K562 (cell line): Measurements from ENCODE around the gene SERPIND1. TPM values are rescaled to one million over a fixed set of nuclear protein-coding genes. Genes with fewer than 3 reads are reported as not detected.

ENCODE experiments used
- DPF2 ChIP-seq: fragments of 450-650 bp; IDR thresholded peaks from 2 replicates; pipeline ENCODE4 v1.6.1; 2016
- HMG20A ChIP-seq: fragments of 450-650 bp; formaldehyde crosslinking; conservative IDR thresholded peaks from 2 replicates; pipeline ENCODE4 v1.4.0; 2020; ENCODE audit warnings: mild to moderate bottlenecking, mixed read lengths
- JUNB ChIP-seq: fragments of 450-650 bp; formaldehyde crosslinking; conservative IDR thresholded peaks from 2 replicates; pipeline ENCODE4 v1.4.0; 2020; ENCODE audit warnings: mild to moderate bottlenecking
- KAT7 ChIP-seq: sonication (generic); formaldehyde crosslinking; IDR thresholded peaks from 2 replicates; pipeline ENCODE4 v1.8.0; 2022; ENCODE audit warnings: missing genetic modification reagents, mild to moderate bottlenecking, borderline replicate concordance
- MED1 ChIP-seq: sonication (generic); formaldehyde crosslinking; IDR thresholded peaks from 2 replicates; pipeline ENCODE4 v1.8.1; 2023; ENCODE audit warnings: missing genetic modification reagents, borderline replicate concordance
- MYBL2 ChIP-seq, 2 experiments: fragments of 450-650 bp in 1 of 2; sonication (generic) in 1 of 2; formaldehyde crosslinking in 1 of 2; IDR thresholded peaks; 2 replicates each; pipeline versions ENCODE4 v1.6.1 to v1.8.1; 2017 to 2022; ENCODE audit warnings: borderline replicate concordance in 1 of 2, inconsistent platforms in 1 of 2, low read depth in 1 of 2, mild to moderate bottlenecking in 1 of 2, missing genetic modification reagents in 1 of 2, moderate library complexity in 1 of 2
- NFIC ChIP-seq: fragments of 450-650 bp; IDR thresholded peaks from 2 replicates; pipeline ENCODE4 v1.6.1; 2017; ENCODE audit warnings: mild to moderate bottlenecking, inconsistent platforms
- PHB ChIP-seq: fragments of 250-450 bp; sonication (Bioruptor Pico); IDR thresholded peaks from 2 replicates; pipeline ENCODE4 v1.5.0; 2021
- POLR2A ChIP-seq: fragments of 450-650 bp; conservative IDR thresholded peaks from 2 replicates; pipeline ENCODE4 v1.6.1; 2016
- POLR2AphosphoS5 ChIP-seq: IDR thresholded peaks from 2 replicates; pipeline ENCODE4 v1.6.1; 2011; ENCODE audit warnings: mild to moderate bottlenecking, low read depth, low read length, moderate library complexity; ENCODE audit not compliant: control insufficient read depth, insufficient read depth
- POU5F1 ChIP-seq: fragments of 150-350 bp; IDR thresholded peaks from 2 replicates; pipeline ENCODE4 v1.6.1; 2014; ENCODE audit warnings: borderline replicate concordance, low read length, low read depth, mild to moderate bottlenecking; ENCODE audit not compliant: partially characterized antibody
- SAP30 ChIP-seq: fragments of 200-600 bp; sonication (generic); IDR thresholded peaks from 2 replicates; pipeline ENCODE4 v1.6.1; 2012; ENCODE audit warnings: borderline replicate concordance, low read depth, mild to moderate bottlenecking, moderate library complexity, low read length, control low read depth, inconsistent platforms; ENCODE audit not compliant: insufficient read depth, poor library complexity, severe bottlenecking
- TAL1 ChIP-seq: fragments of 450-650 bp; IDR thresholded peaks from 2 replicates; pipeline ENCODE4 v1.6.1; 2016; ENCODE audit warnings: mild to moderate bottlenecking
- ZNF124 ChIP-seq: sonication (generic); formaldehyde crosslinking; IDR thresholded peaks from 2 replicates; pipeline ENCODE4 v1.8.1; 2022; ENCODE audit warnings: missing genetic modification reagents
- ZNF212 ChIP-seq: fragments of 450-650 bp; formaldehyde crosslinking; IDR thresholded peaks from 2 replicates; pipeline ENCODE4 v1.4.0; 2020; ENCODE audit warnings: mild to moderate bottlenecking
- ZNF764 ChIP-seq: fragments of 250-450 bp; sonication (Bioruptor Pico); IDR thresholded peaks from 2 replicates; pipeline ENCODE4 v1.4.0; 2020; ENCODE audit warnings: low read depth, mild to moderate bottlenecking, moderate library complexity
- ZNF766 ChIP-seq: fragments of 200-800 bp; sonication (Bioruptor generic); conservative IDR thresholded peaks from 2 replicates; pipeline ENCODE4 v1.6.1; 2016; ENCODE audit warnings: missing genetic modification characterization, missing compliant biosample characterization
- polyA plus RNA-seq, 8 experiments: library from polyadenylated mRNA; depleted of rRNA in 4 of 8; stranded (reverse) in 5 of 8; unstranded in 3 of 8; fragments of >200 nt; fragmentation: Nextera tagmentation in 2 of 8; fragmentation: Illumina TruSeq in 1 of 8; extraction: Ambion mirVana in 2 of 8; extraction: Trizol in 1 of 8; gene quantifications; 2 replicates each; pipeline versions ENCODE4 v1.2.1 to v1.2.3, GENCODE V29; 2011 to 2014; ENCODE audit warnings: inconsistent platforms in 1 of 8, missing spikeins in 1 of 8
- total RNA-seq, 7 experiments: library from RNA; depleted of rRNA in 6 of 7; stranded (reverse); fragments of >200 nt in 6 of 7; fragmentation: Illumina TruSeq in 2 of 7; extraction: Trizol in 2 of 7; gene quantifications; 2 replicates each; pipeline versions ENCODE4 v1.2.1 to v1.2.3, GENCODE V29; 2011 to 2021; ENCODE audit warnings: low replicate concordance in 1 of 7
- TF ChIP-seq, protein P1 (sequence below), 2 experiments: IDR thresholded peaks; 2 replicates each; pipeline ENCODE4 v1.6.1; 2012; ENCODE audit warnings: improper control_type of control experiment in 2 of 2, low read depth in 2 of 2, low read length in 2 of 2, borderline replicate concordance in 1 of 2

SERPIND1 gene
- total and polyA plus RNA-seq, 9 of the 15 experiments (the other 6 are each of a cell fraction or from before 2014, with no cell fraction given), result 0.04 to 0.11 (median 0.09) TPM; not detected in 6

DNA sequence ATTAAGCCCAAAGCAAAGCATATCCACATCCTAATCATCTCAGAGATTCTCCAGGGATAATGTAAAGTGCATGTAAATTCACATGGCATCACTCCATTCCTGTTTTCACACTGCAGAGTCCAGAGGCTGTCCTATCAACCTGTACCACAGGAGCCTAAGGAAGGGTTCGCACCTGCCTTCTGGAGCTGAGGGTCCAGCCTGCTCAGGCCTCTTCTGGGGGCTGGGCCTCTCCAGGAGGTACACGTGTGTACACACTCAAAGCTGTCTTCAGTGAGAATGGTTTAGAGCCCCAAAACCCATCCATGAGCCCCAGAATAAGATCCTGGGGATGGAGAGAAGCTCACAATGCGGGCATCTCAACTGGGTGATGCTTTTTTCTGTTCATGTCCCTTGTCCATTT lies 60.8 kb downstream of the SERPIND1 start (continued):
- TF ChIP-seq, protein P1, sequence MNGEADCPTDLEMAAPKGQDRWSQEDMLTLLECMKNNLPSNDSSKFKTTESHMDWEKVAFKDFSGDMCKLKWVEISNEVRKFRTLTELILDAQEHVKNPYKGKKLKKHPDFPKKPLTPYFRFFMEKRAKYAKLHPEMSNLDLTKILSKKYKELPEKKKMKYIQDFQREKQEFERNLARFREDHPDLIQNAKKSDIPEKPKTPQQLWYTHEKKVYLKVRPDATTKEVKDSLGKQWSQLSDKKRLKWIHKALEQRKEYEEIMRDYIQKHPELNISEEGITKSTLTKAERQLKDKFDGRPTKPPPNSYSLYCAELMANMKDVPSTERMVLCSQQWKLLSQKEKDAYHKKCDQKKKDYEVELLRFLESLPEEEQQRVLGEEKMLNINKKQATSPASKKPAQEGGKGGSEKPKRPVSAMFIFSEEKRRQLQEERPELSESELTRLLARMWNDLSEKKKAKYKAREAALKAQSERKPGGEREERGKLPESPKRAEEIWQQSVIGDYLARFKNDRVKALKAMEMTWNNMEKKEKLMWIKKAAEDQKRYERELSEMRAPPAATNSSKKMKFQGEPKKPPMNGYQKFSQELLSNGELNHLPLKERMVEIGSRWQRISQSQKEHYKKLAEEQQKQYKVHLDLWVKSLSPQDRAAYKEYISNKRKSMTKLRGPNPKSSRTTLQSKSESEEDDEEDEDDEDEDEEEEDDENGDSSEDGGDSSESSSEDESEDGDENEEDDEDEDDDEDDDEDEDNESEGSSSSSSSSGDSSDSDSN (IDR thresholded peaks at IDR 0.05; ENCODE audit: borderline replicate concordance in 1 of 2, low read depth in 2 of 2, low read length in 2 of 2), result no peak
- 0 out of 2 replicates have a peak, but pooled peaks have one; percentile 73 for TF ChIP-seq MED1 (CRISPR knock-in tag)
- no peak for TF ChIP-seq ZNF764
- TF ChIP-seq NFIC, result no peak
- no peak for TF ChIP-seq HMG20A (CRISPR knock-in tag)
- no peak for TF ChIP-seq JUNB (CRISPR knock-in tag)
- TF ChIP-seq POLR2A, result no peak
- TF ChIP-seq KAT7 (CRISPR knock-in tag), result no peak
- no peak for TF ChIP-seq TAL1
- TF ChIP-seq ZNF212 (CRISPR knock-in tag), result no peak
- TF ChIP-seq ZNF124 (CRISPR knock-in tag), result peak; percentile 69; the same call in 1 of the 2 replicates
- no peak for TF ChIP-seq POLR2AphosphoS5
- TF ChIP-seq ZNF766, result no peak
- no peak for TF ChIP-seq PHB (CRISPR knock-in tag)
- TF ChIP-seq SAP30, result no peak
- TF ChIP-seq DPF2, result no peak
- TF ChIP-seq MYBL2 (IDR thresholded peaks at IDR 0.05; ENCODE audit: low read depth), result no peak
- peak; percentile 79; the same call in 1 of the 2 replicates for TF ChIP-seq MYBL2 (CRISPR knock-in tag; IDR thresholded peaks at IDR 0.05; ENCODE audit: borderline replicate concordance)
- peak; percentile 47 for TF ChIP-seq POU5F1

Other genes starting within 250 kb of the SERPIND1 start
- gene PI4KA, start 84.7 kb downstream of the SERPIND1 start, total RNA-seq (2014; rRNA removed), result 103 and 117 TPM in 2 replicates
- gene PI4KA, start 84.7 kb downstream of the SERPIND1 start, total RNA-seq (2014; rRNA removed; fragmentation: Illumina TruSeq; extraction: Trizol), result 62.3 and 63.7 TPM in 2 replicates
- gene PI4KA, start 84.7 kb downstream of the SERPIND1 start, total RNA-seq (2015; rRNA removed; fragmentation: Illumina TruSeq; extraction: Trizol), result 75.3 and 82.5 TPM in 2 replicates
- gene PI4KA, start 84.7 kb downstream of the SERPIND1 start, total RNA-seq (2021), result 173 and 187 TPM in 2 replicates
- 84.7 and 128 TPM in 2 replicates for gene PI4KA, start 84.7 kb downstream of the SERPIND1 start, polyA plus RNA-seq (2011; rRNA removed)
- gene PI4KA, start 84.7 kb downstream of the SERPIND1 start, polyA plus RNA-seq (2014; fragmentation: Illumina TruSeq; extraction: Trizol), result 124 and 127 TPM in 2 replicates
- 10 to 100 TPM in 1 of 2 experiments, 1 to 10 TPM in 1; 7.3 to 11.1 TPM for gene PI4KA, start 84.7 kb downstream of the SERPIND1 start, polyA plus RNA-seq (2014; fragmentation: Nextera tagmentation; extraction: Ambion mirVana)
- gene PI4KA, start 84.7 kb downstream of the SERPIND1 start, polyA plus RNA-seq (2014; rRNA removed), result 116 and 125 TPM in 2 replicates
- 71.4 and 89.3 TPM in 2 replicates for gene SNAP29, start 84.9 kb downstream of the SERPIND1 start, total RNA-seq (2014; rRNA removed)
- 58.1 and 64.4 TPM in 2 replicates for gene SNAP29, start 84.9 kb downstream of the SERPIND1 start, total RNA-seq (2014; rRNA removed; fragmentation: Illumina TruSeq; extraction: Trizol)
- gene SNAP29, start 84.9 kb downstream of the SERPIND1 start, total RNA-seq (2015; rRNA removed; fragmentation: Illumina TruSeq; extraction: Trizol), result 70.6 and 75.9 TPM in 2 replicates
- 122 and 123 TPM in 2 replicates for gene SNAP29, start 84.9 kb downstream of the SERPIND1 start, total RNA-seq (2021)
- 187 and 200 TPM in 2 replicates for gene SNAP29, start 84.9 kb downstream of the SERPIND1 start, polyA plus RNA-seq (2011; rRNA removed)
- 181 and 250 TPM in 2 replicates for gene SNAP29, start 84.9 kb downstream of the SERPIND1 start, polyA plus RNA-seq (2014; fragmentation: Illumina TruSeq; extraction: Trizol)
- 10 to 100 TPM; 19.5 to 22.8 TPM for gene SNAP29, start 84.9 kb downstream of the SERPIND1 start, polyA plus RNA-seq (2014; fragmentation: Nextera tagmentation; extraction: Ambion mirVana)
- 136 and 161 TPM in 2 replicates for gene SNAP29, start 84.9 kb downstream of the SERPIND1 start, polyA plus RNA-seq (2014; rRNA removed)
- 105 and 144 TPM in 2 replicates for gene CRKL, start 143.3 kb downstream of the SERPIND1 start, total RNA-seq (2014; rRNA removed)
- 138 and 141 TPM in 2 replicates for gene CRKL, start 143.3 kb downstream of the SERPIND1 start, total RNA-seq (2014; rRNA removed; fragmentation: Illumina TruSeq; extraction: Trizol)
- gene CRKL, start 143.3 kb downstream of the SERPIND1 start, total RNA-seq (2015; rRNA removed; fragmentation: Illumina TruSeq; extraction: Trizol), result 124 and 128 TPM in 2 replicates
- gene CRKL, start 143.3 kb downstream of the SERPIND1 start, total RNA-seq (2021), result 263 and 267 TPM in 2 replicates
- gene CRKL, start 143.3 kb downstream of the SERPIND1 start, polyA plus RNA-seq (2011; rRNA removed), result 135 and 196 TPM in 2 replicates
- gene CRKL, start 143.3 kb downstream of the SERPIND1 start, polyA plus RNA-seq (2014; fragmentation: Illumina TruSeq; extraction: Trizol), result 144 and 156 TPM in 2 replicates
- 100 to 1,000 TPM; 100 to 105 TPM for gene CRKL, start 143.3 kb downstream of the SERPIND1 start, polyA plus RNA-seq (2014; fragmentation: Nextera tagmentation; extraction: Ambion mirVana)
- gene CRKL, start 143.3 kb downstream of the SERPIND1 start, polyA plus RNA-seq (2014; rRNA removed), result 114 and 124 TPM in 2 replicates
- gene AIFM3, start 193.1 kb downstream of the SERPIND1 start, total RNA-seq (2014; rRNA removed), result 0.14 TPM in 1 of 2 replicates, not detected in the other
- gene AIFM3, start 193.1 kb downstream of the SERPIND1 start, total RNA-seq (2014; rRNA removed; fragmentation: Illumina TruSeq; extraction: Trizol), result 0.10 TPM in 1 of 2 replicates, not detected in the other
- 0.07 TPM in 1 of 2 replicates, not detected in the other for gene AIFM3, start 193.1 kb downstream of the SERPIND1 start, total RNA-seq (2015; rRNA removed; fragmentation: Illumina TruSeq; extraction: Trizol)
- gene AIFM3, start 193.1 kb downstream of the SERPIND1 start, total RNA-seq (2021), result 0.20 and 0.56 TPM in 2 replicates
- 0.04 and 0.08 TPM in 2 replicates for gene AIFM3, start 193.1 kb downstream of the SERPIND1 start, polyA plus RNA-seq (2011; rRNA removed)
- gene AIFM3, start 193.1 kb downstream of the SERPIND1 start, polyA plus RNA-seq (2014; fragmentation: Illumina TruSeq; extraction: Trizol), result 0.06 TPM in 1 of 2 replicates, not detected in the other
- gene AIFM3, start 193.1 kb downstream of the SERPIND1 start, polyA plus RNA-seq (2014; fragmentation: Nextera tagmentation; extraction: Ambion mirVana), result under 1 TPM; 0.03 to 0.06 TPM
- gene AIFM3, start 193.1 kb downstream of the SERPIND1 start, polyA plus RNA-seq (2014; rRNA removed), result 0.15 TPM in 1 of 2 replicates, not detected in the other
- gene LZTR1, start 208.2 kb downstream of the SERPIND1 start, total RNA-seq (2014; rRNA removed), result 87.2 and 120 TPM in 2 replicates
- 46.4 and 63.0 TPM in 2 replicates for gene LZTR1, start 208.2 kb downstream of the SERPIND1 start, total RNA-seq (2014; rRNA removed; fragmentation: Illumina TruSeq; extraction: Trizol)
- 51.3 and 53.2 TPM in 2 replicates for gene LZTR1, start 208.2 kb downstream of the SERPIND1 start, total RNA-seq (2015; rRNA removed; fragmentation: Illumina TruSeq; extraction: Trizol)
- gene LZTR1, start 208.2 kb downstream of the SERPIND1 start, total RNA-seq (2021), result 132 and 135 TPM in 2 replicates
- 63.0 and 88.5 TPM in 2 replicates for gene LZTR1, start 208.2 kb downstream of the SERPIND1 start, polyA plus RNA-seq (2011; rRNA removed)
- gene LZTR1, start 208.2 kb downstream of the SERPIND1 start, polyA plus RNA-seq (2014; fragmentation: Illumina TruSeq; extraction: Trizol), result 74.3 and 89.8 TPM in 2 replicates
- 1 to 10 TPM; 2.2 to 3.1 TPM for gene LZTR1, start 208.2 kb downstream of the SERPIND1 start, polyA plus RNA-seq (2014; fragmentation: Nextera tagmentation; extraction: Ambion mirVana)
- 115 and 129 TPM in 2 replicates for gene LZTR1, start 208.2 kb downstream of the SERPIND1 start, polyA plus RNA-seq (2014; rRNA removed)
- 245 and 323 TPM in 2 replicates for gene THAP7, start 228.0 kb downstream of the SERPIND1 start, total RNA-seq (2014; rRNA removed)
- gene THAP7, start 228.0 kb downstream of the SERPIND1 start, total RNA-seq (2014; rRNA removed; fragmentation: Illumina TruSeq; extraction: Trizol), result 32.0 and 35.6 TPM in 2 replicates
- 120 and 129 TPM in 2 replicates for gene THAP7, start 228.0 kb downstream of the SERPIND1 start, total RNA-seq (2015; rRNA removed; fragmentation: Illumina TruSeq; extraction: Trizol)
- gene THAP7, start 228.0 kb downstream of the SERPIND1 start, total RNA-seq (2021), result 169 and 183 TPM in 2 replicates
- 75.4 and 94.6 TPM in 2 replicates for gene THAP7, start 228.0 kb downstream of the SERPIND1 start, polyA plus RNA-seq (2011; rRNA removed)
- 84.1 and 121 TPM in 2 replicates for gene THAP7, start 228.0 kb downstream of the SERPIND1 start, polyA plus RNA-seq (2014; fragmentation: Illumina TruSeq; extraction: Trizol)
- 10 to 100 TPM in 1 of 2 experiments, 1 to 10 TPM in 1; 7.9 to 33.1 TPM for gene THAP7, start 228.0 kb downstream of the SERPIND1 start, polyA plus RNA-seq (2014; fragmentation: Nextera tagmentation; extraction: Ambion mirVana)
- gene THAP7, start 228.0 kb downstream of the SERPIND1 start, polyA plus RNA-seq (2014; rRNA removed), result 263 and 266 TPM in 2 replicates
- 1.5 and 1.9 TPM in 2 replicates for gene P2RX6, start 241.1 kb downstream of the SERPIND1 start, total RNA-seq (2014; rRNA removed)
- gene P2RX6, start 241.1 kb downstream of the SERPIND1 start, total RNA-seq (2014; rRNA removed; fragmentation: Illumina TruSeq; extraction: Trizol), result 0.77 and 1.0 TPM in 2 replicates
- 1.6 and 1.7 TPM in 2 replicates for gene P2RX6, start 241.1 kb downstream of the SERPIND1 start, total RNA-seq (2015; rRNA removed; fragmentation: Illumina TruSeq; extraction: Trizol)
- 2.3 and 2.7 TPM in 2 replicates for gene P2RX6, start 241.1 kb downstream of the SERPIND1 start, total RNA-seq (2021)
- gene P2RX6, start 241.1 kb downstream of the SERPIND1 start, polyA plus RNA-seq (2011; rRNA removed), result 1.2 and 1.5 TPM in 2 replicates
- 1.3 and 1.5 TPM in 2 replicates for gene P2RX6, start 241.1 kb downstream of the SERPIND1 start, polyA plus RNA-seq (2014; fragmentation: Illumina TruSeq; extraction: Trizol)
- under 1 TPM in 1 of 2 experiments, not detected in 1; 0.01 TPM for gene P2RX6, start 241.1 kb downstream of the SERPIND1 start, polyA plus RNA-seq (2014; fragmentation: Nextera tagmentation; extraction: Ambion mirVana)
- gene P2RX6, start 241.1 kb downstream of the SERPIND1 start, polyA plus RNA-seq (2014; rRNA removed), result 3.7 and 3.9 TPM in 2 replicates